Non-pigmented ciliary epithelial cell (primary cell): ENCODE measurements around the gene DMKN.

Experiments
- DNase-seq: peaks from one replicate; pipeline ENCODE4 v3.0.0-alpha.2; 2010; ENCODE audit warnings: low read depth

DMKN gene

DNA sequence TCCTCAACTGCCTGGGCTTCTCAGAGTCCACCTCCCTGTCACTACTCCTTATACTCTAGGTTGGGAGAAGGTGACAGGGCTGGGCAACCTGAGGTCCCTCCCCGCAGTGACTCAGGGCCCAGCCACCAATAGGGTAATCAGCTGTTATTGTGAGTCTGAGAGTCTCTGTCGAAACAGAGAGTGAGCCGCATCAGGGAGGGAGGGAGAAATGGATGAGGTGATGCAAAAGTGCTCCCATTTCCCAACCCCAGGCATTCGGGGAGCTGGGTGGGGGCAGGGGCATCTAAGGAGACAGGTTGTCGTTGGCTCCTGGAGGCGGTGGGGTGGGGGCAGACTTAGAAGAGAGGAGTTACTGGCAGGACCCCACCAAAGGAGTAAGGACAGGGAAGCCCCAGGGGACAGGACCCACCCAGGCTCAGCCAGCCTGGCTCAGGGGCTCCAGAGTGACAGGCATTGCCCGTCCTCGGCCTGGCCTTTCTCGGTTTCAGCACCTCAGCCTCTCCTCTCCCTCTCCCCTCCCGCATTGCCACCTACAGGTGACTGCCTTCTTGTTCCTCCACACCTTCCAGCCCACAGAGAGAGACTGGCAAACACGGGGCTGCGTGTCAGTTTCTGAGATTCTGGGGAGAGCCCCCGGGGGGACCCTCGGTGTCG, at the start of gene DMKN:
Gene DMKN (minus strand): TSS at position 22 of the 654 bp plus-strand sequence. CDS start 174 bp downstream, outside the sequence.
- no peak for DNase-seq

DNA sequence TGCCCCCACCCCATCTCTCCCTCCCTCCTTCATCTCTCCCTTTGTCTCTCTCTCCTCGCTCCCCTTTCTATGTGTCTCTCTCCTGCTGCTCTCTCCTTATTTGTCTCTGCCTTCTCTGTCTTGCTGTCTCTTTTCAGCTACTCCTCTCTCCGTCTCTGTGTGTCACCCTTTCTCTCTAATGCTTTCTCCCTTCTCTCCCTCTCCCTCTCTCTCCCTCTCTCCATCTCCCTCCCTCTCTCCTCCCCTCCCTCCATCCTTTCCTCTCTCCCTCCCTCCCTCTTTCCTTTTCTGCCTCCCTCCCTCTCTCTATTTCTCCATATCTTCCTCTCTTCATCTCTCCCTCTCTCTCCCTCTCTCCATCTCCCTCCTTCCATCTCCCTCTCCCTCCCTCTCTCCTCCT, 49.3 kb upstream of the DMKN start:
- no peak for DNase-seq

DNA sequence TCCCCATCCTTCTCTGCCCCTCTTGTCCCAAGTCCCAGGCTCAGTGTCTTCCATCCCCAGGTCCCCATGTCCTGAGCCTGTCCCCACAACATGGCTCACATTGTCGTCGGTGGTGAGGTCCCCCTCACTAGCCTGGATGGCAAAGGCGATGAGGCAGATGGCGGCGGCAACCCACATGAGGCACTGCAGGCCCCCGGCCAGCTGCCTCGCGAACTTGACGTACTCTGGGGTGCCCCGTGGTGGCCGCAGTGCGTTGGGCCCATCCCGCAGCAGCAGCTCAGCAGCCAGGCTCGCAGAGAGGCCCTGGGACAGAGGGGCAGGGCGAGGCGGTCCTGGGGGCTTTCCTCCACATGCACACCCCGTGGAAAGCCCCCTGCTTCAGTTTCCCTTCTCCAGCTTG, 48.9 kb upstream of the DMKN start:
- no peak for DNase-seq

GRCh38 chr19:35561436-35561835, 48.0 kb upstream of the DMKN start:
- no peak for DNase-seq

DNA sequence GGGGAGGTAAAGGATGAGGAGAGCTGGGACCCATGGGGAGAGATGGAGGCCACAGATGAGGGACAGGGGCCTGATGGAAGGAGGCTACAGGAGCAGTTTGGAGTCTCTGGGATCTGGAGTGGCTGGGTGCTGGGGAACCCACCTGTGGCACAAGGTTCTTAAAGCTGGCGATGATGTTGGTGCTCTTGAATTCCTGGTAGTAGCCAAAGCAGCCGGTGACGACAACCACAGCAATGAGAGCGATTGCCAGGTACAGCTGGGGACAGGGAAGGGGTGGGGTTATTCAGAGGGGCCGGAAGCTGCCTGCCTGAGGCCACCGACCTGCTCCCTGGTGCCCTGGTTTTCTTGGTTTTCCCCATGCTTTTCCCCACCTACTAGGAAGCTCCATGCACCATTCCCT, 47.2 kb upstream of the DMKN start:
- no peak for DNase-seq

DNA sequence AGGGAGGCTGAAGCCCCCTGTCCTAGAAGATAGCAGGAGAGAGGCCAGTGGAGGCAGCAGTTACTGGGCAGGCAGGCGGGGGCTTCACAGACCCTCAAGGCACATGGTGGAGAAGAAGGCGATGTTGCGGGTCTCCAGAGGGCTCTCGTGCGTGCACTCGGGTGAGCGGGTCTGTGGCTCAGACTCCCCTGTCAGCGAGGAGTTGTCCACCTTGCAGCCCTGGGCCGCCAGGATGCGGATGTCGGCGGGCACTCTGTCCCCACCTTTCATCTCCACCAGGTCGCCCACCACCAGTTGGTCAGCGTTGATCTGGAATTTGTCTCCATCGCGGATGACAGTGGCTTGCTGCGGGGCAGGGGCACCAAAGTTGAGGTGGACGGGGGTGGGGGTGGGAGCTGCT, 46.8 kb upstream of the DMKN start:
- DNase-seq, result no peak

DNA sequence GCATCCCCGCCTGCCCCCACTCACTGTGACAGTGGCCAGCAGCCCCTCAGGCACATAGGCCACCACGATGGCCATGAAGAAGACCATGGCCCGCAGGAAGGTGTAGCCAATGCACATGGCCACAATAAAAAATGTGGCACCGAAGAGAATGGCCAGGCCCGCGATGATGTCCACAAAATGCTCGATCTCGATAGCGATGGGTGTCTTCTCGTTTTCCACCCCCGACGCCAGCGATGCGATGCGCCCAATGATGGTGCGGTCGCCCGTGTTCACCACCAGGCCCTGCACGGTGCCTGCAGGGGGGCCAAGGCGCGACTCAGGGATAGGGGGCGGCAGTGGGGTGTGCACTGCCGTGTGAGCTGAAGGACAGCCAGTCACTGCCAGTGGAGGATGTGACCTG, 46.3 kb upstream of the DMKN start:
- no peak for DNase-seq

DNA sequence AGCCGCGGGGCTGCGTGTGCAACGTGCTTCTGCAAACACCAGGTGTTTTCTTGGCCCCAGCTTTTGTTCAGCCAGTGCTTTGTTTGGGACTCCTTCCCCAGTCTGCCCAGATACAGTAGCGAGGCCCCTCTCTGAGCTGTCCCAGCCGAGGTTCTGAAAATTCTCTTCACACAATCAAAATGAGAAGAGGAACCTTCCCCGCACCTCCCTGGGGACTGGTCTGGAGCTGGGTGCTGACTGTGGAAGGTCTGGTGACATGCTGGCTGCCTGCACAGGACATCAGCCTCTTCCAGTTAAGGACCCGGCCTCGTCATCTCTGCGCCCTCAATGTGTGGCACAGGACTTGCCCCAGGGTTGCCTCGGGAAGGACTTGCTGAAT, 45.8 kb upstream of the DMKN start:
- DNase-seq, result no peak

- no peak for DNase-seq
Observed at GRCh38 chr19:35558400-35559280, 45.2 kb upstream of the DMKN start.

- no peak for DNase-seq
Observed at GRCh38 chr19:35557539-35558399, 44.3 kb upstream of the DMKN start.

- no peak for DNase-seq
Observed at GRCh38 chr19:35556846-35557538, 43.5 kb upstream of the DMKN start.

DNA sequence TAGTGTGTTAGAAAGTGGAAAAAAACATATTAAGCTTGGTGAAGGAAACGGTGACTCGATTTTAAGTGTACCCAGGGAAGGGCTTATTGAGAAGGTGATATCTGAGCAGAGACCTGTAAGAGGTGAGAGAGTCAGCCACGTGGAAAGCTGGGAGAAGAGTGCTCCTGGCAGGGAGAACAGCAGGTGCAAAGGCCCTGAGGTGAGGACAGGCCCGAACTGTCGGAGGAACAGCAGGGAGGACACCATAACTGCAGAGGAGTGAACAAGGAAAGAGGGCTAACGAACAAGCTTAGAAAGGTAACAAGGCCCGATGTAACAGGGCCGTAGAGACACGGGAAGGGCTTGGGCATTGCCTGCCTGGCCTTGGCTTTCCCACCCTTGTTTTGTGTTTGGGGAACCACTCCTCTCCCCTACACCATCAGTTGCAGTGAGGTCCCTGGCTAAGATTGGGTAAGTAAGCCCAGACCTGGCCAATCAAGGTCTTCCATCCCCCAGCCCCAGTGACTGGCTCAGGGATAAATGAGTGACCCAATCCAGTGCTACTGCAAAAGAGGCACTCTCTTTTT, 42.7 kb upstream of the DMKN start:
- no peak for DNase-seq

GRCh38 chr19:35555301-35556005, 42.0 kb upstream of the DMKN start:
- DNase-seq, result no peak

DNA sequence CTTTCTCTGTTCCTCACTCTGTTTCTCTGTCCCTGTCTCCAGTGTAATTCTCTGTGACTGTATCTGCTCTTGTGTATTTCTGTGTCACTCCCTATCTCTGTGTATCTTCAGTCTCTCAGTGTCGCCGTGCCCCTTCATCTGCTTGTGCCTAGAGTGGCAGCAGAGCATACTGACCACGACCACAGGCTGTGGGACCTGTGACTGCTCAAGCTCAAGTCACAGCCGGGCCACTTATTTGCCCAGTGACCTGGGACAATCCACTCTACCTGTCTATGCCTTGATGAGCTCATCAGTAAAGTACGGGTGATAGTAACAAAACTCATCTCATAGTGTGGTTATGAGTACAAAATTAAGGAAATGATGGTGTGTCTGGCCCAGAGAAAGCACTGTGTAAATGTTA, 40.6 kb upstream of the DMKN start:
- no peak for DNase-seq

DNA sequence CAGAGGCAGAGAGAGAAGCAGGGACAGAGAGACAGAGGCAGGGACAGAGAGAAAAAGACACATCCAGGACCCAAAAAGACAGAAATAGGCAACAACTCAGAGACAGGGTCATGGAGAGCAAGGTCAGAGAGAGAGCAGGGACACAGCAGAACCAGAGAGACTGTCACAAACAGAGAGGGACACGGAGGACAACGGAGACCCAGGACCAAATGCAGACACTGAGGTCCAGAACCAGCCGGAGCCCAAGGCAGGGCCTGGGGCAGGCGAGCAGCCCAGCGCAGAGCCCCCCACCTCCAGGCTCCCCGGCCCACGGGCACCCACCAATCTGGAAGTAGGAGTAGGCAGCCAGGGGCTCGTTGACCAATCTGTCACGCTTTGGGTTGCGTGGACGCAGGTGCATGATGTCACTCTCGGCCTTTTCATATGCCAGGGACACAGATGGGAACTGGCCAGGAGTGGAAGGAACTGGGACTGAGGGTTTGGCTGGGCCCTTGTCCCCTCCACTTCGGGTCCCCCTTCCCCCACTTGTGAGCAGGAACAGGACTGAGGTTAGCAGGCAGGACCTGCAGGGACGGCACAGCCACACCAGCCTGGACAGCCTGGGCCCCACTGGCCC, 40.0 kb upstream of the DMKN start:
- no peak for DNase-seq

DNA sequence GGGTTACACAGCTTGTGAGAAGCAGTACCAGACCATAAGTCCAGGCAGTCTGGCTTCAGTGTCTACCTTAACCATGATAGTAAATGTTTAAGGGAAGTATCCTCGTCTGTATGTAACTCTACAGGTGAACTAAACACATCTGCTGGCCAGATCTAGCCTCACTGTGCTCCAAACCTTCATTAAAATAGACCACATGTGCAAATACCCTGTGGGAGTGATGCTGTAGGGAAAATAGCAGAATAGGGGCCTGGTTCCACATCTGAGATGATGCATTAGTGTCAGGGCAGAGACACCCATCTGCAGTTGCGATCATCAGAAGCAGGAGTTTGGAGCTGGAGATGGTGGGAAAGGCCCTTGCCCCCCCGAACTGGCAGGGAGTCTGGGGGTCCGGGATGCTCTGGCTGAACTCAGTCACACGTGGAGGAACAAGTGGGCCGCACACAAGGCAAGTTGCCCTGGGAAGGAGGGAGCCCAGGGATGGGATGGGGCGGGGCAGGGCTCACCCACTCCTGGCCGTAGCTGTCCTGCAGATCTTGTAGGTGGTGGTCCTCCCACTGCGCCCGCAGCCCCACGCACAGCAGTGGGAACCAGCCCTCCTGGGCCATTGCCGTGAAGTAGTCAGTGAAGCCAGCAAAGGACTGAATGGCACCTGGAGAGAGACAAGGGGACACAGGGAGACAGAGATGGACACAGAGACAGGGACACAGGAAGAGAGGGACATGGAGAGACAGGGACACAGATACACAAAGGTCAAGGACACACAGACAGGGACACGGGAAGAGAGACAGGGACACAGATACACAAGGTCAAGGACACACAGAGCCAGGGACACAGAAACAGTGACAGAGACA, 39.3 kb upstream of the DMKN start:
- DNase-seq, result no peak

- no peak for DNase-seq
Observed at GRCh38 chr19:35551091-35551810, 37.8 kb upstream of the DMKN start.

DNA sequence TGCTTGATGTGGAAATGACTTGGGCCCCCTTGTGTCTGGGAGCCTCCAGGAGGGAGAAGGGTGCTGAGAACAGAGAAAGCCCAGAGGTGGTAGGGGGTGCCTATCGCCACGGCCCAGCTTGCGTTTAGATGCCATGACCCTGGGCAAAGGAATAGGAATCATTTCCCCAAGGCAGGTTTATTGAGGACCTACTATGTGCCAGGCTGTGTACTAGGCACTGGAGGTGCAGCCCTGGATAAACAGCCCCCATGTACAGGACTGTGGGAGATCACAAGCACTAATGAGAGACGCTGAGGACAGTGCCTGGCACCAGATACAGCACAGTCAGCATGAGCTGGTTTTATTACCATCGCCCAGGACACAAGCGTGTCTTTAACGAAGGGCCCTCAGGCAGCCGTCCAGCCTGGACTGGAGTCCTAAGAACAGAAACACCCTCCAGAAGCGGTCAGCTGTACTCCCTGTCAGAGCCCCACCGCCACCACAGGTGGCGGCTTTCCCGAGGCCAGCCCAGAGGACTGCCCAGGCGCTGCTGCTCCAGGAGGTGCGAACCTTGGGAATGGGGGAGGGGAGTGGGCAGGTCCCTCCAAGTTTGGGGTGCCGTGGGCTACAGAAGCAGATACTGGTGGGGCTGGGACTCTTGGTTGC, 36.6 kb upstream of the DMKN start:
- no peak for DNase-seq
